GM18507 (cell line): Measurements from ENCODE around the gene THOC2.
"Not testable (repeated sequence)": the region's sequence is repeated elsewhere in the genome, so short reads cannot be mapped to it uniquely, and the experiment has no call there.

Experiments
- DNase-seq: peaks from one replicate; pipeline ENCODE4 v3.0.0; 2011; ENCODE audit warnings: low read depth; ENCODE audit not compliant: insufficient read length; ENCODE audit errors: extremely low spot score
- FAIRE-seq: peaks from 2 replicates; lab custom pipeline; 2011; peaks lifted over from hg19 to GRCh38; lab: Jason Lieb, UNC

The THOC2 gene

GRCh38 chrX:123738378-123738940, 5.6 kb upstream of the THOC2 start:
- DNase-seq (no peak), FAIRE-seq (no peak)

GRCh38 chrX:123736333-123736921, 3.6 kb upstream of the THOC2 start:
- FAIRE-seq: no peak

GRCh38 chrX:123735137-123735536, 2.3 kb upstream of the THOC2 start:
- not testable (repeated sequence) for DNase-seq, FAIRE-seq

More at GRCh38 chrX:123736333-123736921, 3.6 kb upstream of the THOC2 start:
- DNase-seq: no peak

- not testable (repeated sequence) for FAIRE-seq, DNase-seq
These were observed 1.2 kb upstream of the THOC2 start for GRCh38 chrX:123734079-123734478.

GRCh38 chrX:123731987-123732669, 724 bp downstream of the THOC2 start:
- no peak for DNase-seq
- peak; percentile 44 for FAIRE-seq

- FAIRE-seq (peak; percentile 41), DNase-seq (no peak)
These were observed 1.4 kb downstream of the THOC2 start for GRCh38 chrX:123731258-123731986.

GRCh38 chrX:123728554-123728953, 4.3 kb downstream of the THOC2 start:
- no peak for FAIRE-seq

GRCh38 chrX:123728016-123728415, 4.8 kb downstream of the THOC2 start:
- FAIRE-seq: no peak
- DNase-seq: no peak

More at GRCh38 chrX:123728554-123728953, 4.3 kb downstream of the THOC2 start:
- no peak for DNase-seq

GRCh38 chrX:123722193-123722592, 10.7 kb downstream of the THOC2 start:
- FAIRE-seq: not testable (repeated sequence)

GRCh38 chrX:123720486-123720885, 12.4 kb downstream of the THOC2 start:
- no peak for FAIRE-seq

More at GRCh38 chrX:123722193-123722592, 10.7 kb downstream of the THOC2 start:
- not testable (repeated sequence) for DNase-seq

GRCh38 chrX:123713841-123714240, 19.0 kb downstream of the THOC2 start:
- DNase-seq (no peak), FAIRE-seq (no peak)

More at GRCh38 chrX:123720486-123720885, 12.4 kb downstream of the THOC2 start:
- no peak for DNase-seq

- no peak for FAIRE-seq
- DNase-seq: no peak
These were observed 19.4 kb downstream of the THOC2 start for GRCh38 chrX:123713434-123713833.

GRCh38 chrX:123711201-123711600, 21.7 kb downstream of the THOC2 start:
- not testable (repeated sequence) for FAIRE-seq, DNase-seq

- FAIRE-seq (peak; percentile 76), DNase-seq (no peak)
These were observed 28.1 kb downstream of the THOC2 start for GRCh38 chrX:123704781-123705180.

GRCh38 chrX:123698979-123699520, 33.8 kb downstream of the THOC2 start:
- FAIRE-seq: no peak
- no peak for DNase-seq

- peak; percentile 56 for FAIRE-seq
- DNase-seq: no peak
These were observed 36.5 kb downstream of the THOC2 start for GRCh38 chrX:123696334-123696733.

GRCh38 chrX:123695242-123695641, 37.6 kb downstream of the THOC2 start:
- DNase-seq (no peak), FAIRE-seq (no peak)

- DNase-seq: no peak
- FAIRE-seq: no peak
These were observed 41.1 kb downstream of the THOC2 start for GRCh38 chrX:123691776-123692175.

GRCh38 chrX:123688524-123688923, 44.3 kb downstream of the THOC2 start:
- FAIRE-seq: no peak

GRCh38 chrX:123685232-123685631, 47.6 kb downstream of the THOC2 start:
- DNase-seq (no peak), FAIRE-seq (no peak)

More at GRCh38 chrX:123688524-123688923, 44.3 kb downstream of the THOC2 start:
- no peak for DNase-seq
